B cell (primary cell): ENCODE measurements around the gene ZNF516.

Experiments
- CTCF ChIP-seq: fragments of 200-600 bp; IDR thresholded peaks from one replicate; pipeline ENCODE4 v1.8.0; 2022; ENCODE audit warnings: antibody characterized with exemption, mild to moderate bottlenecking
- EZH2 ChIP-seq: IDR thresholded peaks from 2 replicates; pipeline ENCODE4 v1.6.1; 2012; ENCODE audit warnings: borderline replicate concordance, low read depth, mild to moderate bottlenecking, moderate library complexity, low read length; ENCODE audit not compliant: insufficient read depth, poor library complexity, severe bottlenecking

GRCh38 chr18:76499021-76499420 is 4.0 kb upstream of the ZNF516 start:
- no peak for TF ChIP-seq CTCF
- no peak for TF ChIP-seq EZH2
